ENCODE results near the gene PEX3.
"Not testable (repeated sequence)": the region's sequence is repeated elsewhere in the genome, so short reads cannot be mapped to it uniquely, and the experiment has no call there.

The PEX3 gene

GRCh38 chr6:143449082-143449713 is 1.4 kb upstream of the PEX3 start:
- peak; percentile 56 to 61 for DNase-seq

GRCh38 chr6:143449714-143450452 is 722 bp upstream of the PEX3 start:
- DNase-seq: peak; percentile 58 to 82

DNA sequence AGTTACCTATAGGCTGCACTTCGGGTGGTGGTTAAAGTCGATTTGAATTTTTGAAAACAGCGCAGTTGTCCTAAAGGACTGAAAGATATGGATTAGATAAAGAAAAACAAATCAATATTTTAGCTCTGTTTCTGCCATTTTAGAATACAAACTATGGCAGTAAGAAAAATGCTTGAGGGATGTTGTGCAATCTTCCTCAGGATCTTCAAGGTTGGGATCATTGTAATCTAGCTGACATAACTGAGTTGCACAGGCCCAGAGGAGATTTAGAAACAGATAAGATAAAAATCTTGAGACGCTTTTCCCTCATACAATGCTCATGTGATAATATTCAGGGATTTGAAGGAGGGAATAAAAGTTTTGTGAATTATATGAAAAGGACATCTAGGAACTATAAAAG is 926 bp downstream of the PEX3 start:
- peak; percentile 11 to 17 for DNase-seq

DNA sequence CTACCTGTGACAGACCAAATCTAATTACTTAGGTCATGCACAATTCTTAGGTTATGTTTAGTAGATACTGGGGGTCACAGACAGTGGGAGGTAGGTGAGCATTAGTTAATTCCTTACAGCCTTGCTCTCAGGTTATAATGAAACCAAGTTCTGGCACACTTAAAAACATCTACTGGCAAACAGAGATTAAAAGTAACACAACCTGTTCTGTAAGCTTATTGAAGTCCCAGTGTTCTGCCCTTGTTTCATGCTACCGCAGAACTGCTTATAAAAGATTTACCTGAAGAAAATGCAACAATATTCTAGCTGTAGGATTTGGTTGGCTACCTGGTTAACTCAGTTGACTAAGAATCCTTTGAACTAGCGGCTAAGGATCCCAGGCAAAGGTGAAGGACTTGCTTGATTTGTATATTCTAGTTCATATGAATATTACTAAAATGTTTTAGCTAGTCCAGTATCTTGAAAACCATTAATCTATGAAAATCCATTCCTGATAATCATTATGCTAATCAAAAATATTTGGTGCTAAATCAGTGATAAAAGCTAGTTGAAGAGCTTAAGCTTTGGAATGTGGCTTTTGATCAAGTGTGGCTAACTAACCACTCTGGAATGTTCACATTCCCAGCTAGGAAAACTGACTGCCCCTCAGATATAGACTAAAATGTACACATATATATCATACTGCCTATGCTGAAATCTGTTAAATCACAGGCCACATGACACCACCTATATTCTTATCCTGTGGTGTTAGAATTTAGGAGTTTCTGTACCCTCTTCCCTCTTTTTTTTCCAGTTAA is 7.2 kb downstream of the PEX3 start:
- DNase-seq: no peak

DNA sequence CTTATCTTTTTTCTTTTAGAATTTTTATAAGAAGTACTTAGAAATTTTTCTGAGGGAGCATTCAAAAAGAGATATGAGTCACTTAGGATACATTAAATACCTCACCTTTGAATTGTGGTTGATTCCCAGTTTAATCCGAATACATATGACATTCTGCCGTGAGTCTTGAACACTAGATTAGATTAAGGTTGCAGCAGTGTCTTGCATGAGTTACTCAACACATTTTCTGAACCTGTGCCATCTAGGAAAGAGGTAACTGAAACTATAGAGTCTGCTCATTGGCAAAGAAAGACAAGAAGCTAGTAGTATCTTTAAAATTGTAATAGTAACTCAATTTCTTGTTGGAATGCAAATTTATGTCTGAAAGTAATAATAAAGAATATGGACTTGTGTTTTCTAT is 14.9 kb downstream of the PEX3 start:
- DNase-seq: no peak

DNA sequence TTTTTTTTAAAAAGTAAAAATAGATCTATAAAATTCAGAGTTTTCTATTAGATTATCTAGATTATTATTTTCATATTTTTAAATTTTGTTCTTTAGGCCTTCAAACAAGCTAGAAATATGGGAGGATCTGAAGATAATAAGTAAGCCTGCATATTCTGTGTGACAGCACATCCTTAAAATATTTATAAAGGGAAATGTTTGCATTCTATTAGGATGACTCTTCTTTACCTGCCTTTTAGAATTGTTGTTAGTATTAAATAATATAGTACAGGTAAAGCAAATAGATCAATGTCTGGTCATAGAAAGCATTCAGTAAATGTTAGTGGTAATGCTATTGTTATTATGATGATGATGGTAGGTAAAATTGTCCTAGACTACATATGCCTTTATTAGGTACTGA is 17.4 kb downstream of the PEX3 start:
- DNase-seq: no peak

- not testable (repeated sequence) for DNase-seq
Measured at GRCh38 chr6:143468823-143469222, 18.2 kb downstream of the PEX3 start.

- DNase-seq: no peak
Measured at GRCh38 chr6:143471822-143472221, 21.2 kb downstream of the PEX3 start.

GRCh38 chr6:143476545-143476944 is 25.9 kb downstream of the PEX3 start:
- DNase-seq: no peak

GRCh38 chr6:143478479-143479062 is 28.0 kb downstream of the PEX3 start:
- DNase-seq: no peak

- DNase-seq: no peak
Measured at GRCh38 chr6:143482593-143482992, 32.0 kb downstream of the PEX3 start.

GRCh38 chr6:143485967-143486366 is 35.4 kb downstream of the PEX3 start:
- DNase-seq: no peak

GRCh38 chr6:143486752-143487151 is 36.1 kb downstream of the PEX3 start:
- DNase-seq: no peak

- DNase-seq: no peak
Measured at GRCh38 chr6:143490244-143490643, 39.6 kb downstream of the PEX3 start.

DNA sequence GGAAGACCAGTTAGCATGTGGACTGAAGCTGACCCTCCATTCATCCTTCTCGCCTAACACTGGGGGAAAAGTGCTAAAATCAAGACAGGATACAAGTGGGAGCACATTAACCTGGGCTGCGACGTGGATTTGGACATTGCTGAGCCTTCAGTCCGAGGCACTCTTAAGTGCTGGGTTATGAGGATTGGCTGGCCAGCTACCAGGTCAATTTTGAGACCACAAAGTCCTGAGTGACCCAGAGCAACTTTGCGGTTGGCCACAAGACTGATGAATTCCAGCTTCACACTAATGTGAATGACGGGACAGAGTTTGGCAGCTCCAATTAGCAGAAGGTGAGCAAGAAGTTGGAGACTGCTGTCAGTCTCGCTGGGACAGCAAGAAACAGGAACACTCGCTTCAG is 40.2 kb downstream of the PEX3 start:
- DNase-seq: no peak

DNA sequence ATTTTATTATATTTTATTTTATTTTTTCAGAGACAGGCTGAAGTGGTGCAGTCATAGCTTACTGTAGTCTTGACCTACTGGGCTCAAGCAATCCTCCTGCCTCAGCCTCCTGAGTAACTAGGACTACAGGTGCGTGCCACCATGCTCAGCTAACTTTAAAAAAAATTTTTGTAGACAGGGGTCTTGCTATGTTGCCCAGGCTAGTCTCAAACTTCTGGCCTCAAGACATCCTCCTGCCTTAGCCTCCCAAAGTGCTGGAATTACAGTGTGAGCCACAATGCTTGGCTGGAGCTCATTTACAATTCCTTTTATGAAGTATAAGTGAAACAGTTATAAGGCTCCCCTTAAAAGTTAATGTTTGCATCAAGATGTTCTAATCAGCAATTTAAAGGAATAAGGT is 46.4 kb downstream of the PEX3 start:
- DNase-seq: no peak

- DNase-seq: peak in 1 of 2 experiments; percentile 4
Measured at GRCh38 chr6:143498428-143498827, 47.8 kb downstream of the PEX3 start.

DNA sequence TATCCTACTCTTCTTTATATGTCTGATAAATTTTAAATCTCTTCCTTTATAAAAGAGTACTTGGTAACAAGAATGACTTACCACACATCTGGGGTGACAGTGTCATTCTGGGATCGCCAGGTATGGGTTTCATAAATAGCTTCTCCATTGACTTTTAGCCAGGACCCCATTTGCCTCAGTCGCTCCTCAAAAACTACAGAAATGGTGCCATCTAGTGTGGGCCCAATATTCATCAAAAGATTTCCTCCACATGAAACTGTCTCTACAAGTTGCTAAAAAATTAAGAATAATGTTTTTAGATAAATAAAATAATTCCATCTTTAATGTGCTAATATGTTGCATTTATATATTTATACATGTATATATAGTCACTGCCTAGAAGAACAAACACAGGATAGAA is 51.2 kb downstream of the PEX3 start:
- no peak for DNase-seq

GRCh38 chr6:143504369-143504768 is 53.8 kb downstream of the PEX3 start:
- no peak for DNase-seq

GRCh38 chr6:143505111-143505510 is 54.5 kb downstream of the PEX3 start:
- no peak for DNase-seq

DNA sequence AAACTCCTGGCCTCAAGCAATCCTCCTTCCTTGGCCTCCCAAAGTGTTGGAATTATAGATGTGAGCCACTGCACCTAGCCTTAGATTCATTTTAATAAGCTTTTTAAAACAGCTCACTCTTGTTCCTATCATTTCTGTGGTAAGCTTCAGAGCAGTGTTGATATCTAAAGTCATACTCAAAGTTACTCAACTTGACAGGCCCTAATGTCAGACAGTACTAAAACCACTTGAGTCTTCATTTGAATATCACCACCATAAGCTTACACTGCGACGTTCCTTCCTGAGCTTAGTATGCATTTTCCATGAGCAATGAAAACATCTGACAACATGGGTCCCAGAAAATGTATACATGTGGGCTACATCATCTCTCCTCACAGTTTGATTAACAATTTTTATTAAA is 54.9 kb downstream of the PEX3 start:
- no peak for DNase-seq

- no peak for DNase-seq
Measured at GRCh38 chr6:143506199-143506598, 55.6 kb downstream of the PEX3 start.

DNA sequence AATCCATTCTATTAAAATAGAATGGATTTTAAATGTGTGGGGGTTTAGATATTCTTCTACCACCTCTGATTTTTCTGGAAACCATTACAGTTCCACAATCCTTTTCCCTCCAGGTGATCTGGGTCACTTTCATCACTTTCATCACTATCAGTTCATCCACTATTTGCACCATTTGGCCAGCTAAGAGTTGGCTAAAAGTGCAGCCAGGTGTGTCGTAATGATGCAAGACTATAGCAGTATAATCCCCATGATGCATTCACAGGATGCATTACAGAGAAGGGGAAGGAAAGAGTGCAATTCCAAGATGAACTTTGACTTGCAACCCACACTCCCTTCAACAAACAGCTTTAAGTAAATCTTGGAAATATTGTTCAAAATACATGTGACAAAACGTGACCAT is 56.0 kb downstream of the PEX3 start:
- DNase-seq: no peak
